HG03565 (cell line): ENCODE data around the gene ARFGAP1.
"Not testable (repeated sequence)": the region's sequence is repeated elsewhere in the genome, so short reads cannot be mapped to it uniquely, and the experiment has no call there.

Source experiments
- ATAC-seq: cut with Tn5 transposase; IDR thresholded peaks from one replicate; pipeline ENCODE4 v1.9.1; 2021; ENCODE audit warnings: mild to moderate bottlenecking, moderate library complexity; ENCODE audit not compliant: unreplicated experiment

Gene ARFGAP1

GRCh38 chr20:63330940-63331339 lies 58.3 kb downstream of the ARFGAP1 start:
- no peak for ATAC-seq

GRCh38 chr20:63331741-63332400 lies 59.3 kb downstream of the ARFGAP1 start:
- no peak for ATAC-seq

GRCh38 chr20:63332488-63333240 lies 60.1 kb downstream of the ARFGAP1 start:
- no peak for ATAC-seq

- no peak for ATAC-seq
Observed at GRCh38 chr20:63333241-63333836, 60.7 kb downstream of the ARFGAP1 start.

GRCh38 chr20:63334356-63334755 lies 61.7 kb downstream of the ARFGAP1 start:
- no peak for ATAC-seq

- ATAC-seq: not testable (repeated sequence)
Observed at GRCh38 chr20:63335060-63335459, 62.4 kb downstream of the ARFGAP1 start.

GRCh38 chr20:63335711-63336110 lies 63.1 kb downstream of the ARFGAP1 start:
- ATAC-seq: no peak

GRCh38 chr20:63336232-63336752 lies 63.7 kb downstream of the ARFGAP1 start:
- no peak for ATAC-seq

GRCh38 chr20:63337786-63338420 lies 65.3 kb downstream of the ARFGAP1 start:
- ATAC-seq: no peak
